Bronchus fibroblast of lung (primary cell): ENCODE results near the gene LRRC14B. TPM values are rescaled to one million over a fixed set of nuclear protein-coding genes. Genes with fewer than 3 reads are reported as not detected.

Experiments
- total RNA-seq: library from RNA; depleted of rRNA; stranded (reverse); fragments of >200 nt; gene quantifications from 2 replicates; pipeline ENCODE4 v1.2.3, GENCODE V29; 2015

The LRRC14B gene
- total RNA-seq: not detected in 2 replicates

DNA sequence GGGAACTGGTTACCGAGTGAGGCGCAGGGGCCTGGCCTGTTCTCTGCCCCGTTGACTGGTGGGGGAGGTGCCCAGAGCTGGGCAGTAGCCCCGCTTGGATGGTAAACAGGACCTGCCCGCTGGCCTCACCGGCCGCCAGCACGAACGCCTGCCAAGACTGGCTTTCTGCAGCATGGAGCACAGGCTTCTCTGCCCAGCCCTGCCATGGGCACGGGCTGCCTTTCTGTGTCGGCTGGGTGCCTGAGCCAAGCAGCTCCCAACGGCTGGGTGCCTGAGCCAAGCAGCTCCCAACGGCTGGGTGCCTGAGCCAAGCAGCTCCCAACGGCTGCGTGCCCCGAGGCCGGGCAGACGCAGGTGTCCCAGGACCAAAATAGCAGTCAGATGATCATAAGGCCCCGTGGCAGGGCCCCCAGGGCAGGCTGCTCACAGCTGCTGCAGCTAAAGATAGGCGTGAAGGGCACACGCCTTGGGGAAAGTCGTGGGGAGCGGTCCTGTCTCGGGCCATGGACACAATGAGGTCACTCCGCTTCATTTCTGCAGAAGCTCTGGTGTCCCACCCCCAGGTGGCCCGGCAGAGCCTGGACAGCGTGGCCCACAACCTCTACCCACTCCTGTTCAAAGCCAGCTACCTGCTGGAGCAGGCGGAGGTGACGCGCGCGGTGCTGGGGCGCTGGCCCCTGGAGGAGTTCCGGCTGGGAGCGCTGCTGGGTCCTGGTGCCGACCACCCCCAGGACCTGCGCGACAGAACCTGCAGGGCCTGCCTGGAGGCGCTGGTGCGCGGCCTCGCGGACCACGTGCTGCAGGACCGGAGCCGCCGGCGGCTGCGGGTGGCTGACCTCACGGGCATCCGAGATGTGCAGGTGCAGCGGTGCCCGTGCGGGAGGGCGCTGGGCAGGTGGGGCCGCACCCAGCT is at the start of gene LRRC14B:
TSS of gene LRRC14B (plus strand) at position 460 of the 913 bp plus-strand sequence. CDS start at position 504, 44 bp downstream.

DNA sequence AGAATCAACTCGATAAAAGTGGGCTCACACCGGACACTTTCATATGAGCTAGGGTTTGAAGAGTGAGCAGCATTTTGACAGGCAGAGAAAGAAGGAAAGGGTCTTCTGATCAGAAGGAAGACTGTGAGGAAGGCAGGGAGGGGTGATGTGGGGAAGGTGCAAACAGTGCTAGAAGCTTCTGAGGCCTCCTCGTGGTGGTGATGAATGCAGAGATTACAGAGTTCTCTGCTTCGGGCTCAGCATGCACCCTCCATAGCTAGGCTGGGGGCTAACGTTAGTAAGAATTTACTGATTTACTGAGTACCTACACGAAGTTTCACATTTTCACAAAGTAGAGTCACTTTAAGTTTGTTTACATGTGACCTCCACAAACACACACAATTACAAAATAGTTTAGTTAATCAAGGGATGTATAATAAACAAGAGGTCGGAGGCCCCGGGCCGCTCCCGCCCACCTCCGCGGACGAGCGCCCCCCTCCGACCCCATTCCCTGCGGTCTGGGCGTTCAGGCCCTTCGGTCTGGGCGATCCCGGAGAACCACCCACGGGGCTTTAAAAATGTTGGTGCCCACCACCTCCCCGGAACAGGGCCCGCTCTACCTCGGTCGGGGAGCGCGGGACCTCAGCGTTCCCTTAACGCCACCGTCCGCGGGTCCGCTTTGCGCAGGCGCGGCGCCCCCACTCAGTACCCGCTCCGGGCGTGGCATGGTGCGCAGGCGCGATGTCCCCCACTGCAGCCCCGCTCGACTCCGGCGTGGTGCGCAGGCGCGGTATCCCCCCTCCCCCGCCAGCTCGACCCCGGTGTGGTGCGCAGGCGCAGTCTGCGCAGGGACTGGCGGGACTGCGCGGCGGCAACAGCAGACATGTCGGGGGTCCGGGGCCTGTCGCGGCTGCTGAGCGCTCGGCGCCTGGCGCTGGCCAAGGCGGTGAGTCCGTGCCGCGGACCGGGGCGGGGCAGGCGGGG is 26.5 kb downstream of the LRRC14B start, which contains the start of the genes CCDC127 and SDHA:
TSS of gene CCDC127 (minus strand) at position 660 of the 963 bp plus-strand sequence. CDS start 1,304 bp downstream, outside the sequence.
TSS of gene SDHA (plus strand) at position 827 of the 963 bp plus-strand sequence. CDS start at position 863, 36 bp downstream.

Other genes with a start within 250 kb of the LRRC14B start
- 2.2 TPM in 2 replicates for gene PLEKHG4B, start 99.3 kb upstream of the LRRC14B start, total RNA-seq
- 2.7 and 3.1 TPM in 2 replicates for gene CCDC127, start 26.7 kb downstream of the LRRC14B start, total RNA-seq
- gene SDHA, start 26.8 kb downstream of the LRRC14B start, total RNA-seq: 98.5 and 110 TPM in 2 replicates
- gene PDCD6, start 80.2 kb downstream of the LRRC14B start, total RNA-seq: 86.4 and 94.0 TPM in 2 replicates
- gene AHRR, start 130.2 kb downstream of the LRRC14B start, total RNA-seq: 8.6 and 10.6 TPM in 2 replicates